AG08396 (cell line): Measurements from ENCODE around the gene MSMP.

Experiments
- DNase-seq: peaks from one replicate; pipeline ENCODE4 v3.0.0; 2012; ENCODE audit warnings: low spot score, mixed read lengths

MSMP gene

GRCh38 chr9:35723426-35723825, 30.6 kb downstream of the MSMP start:
- DNase-seq = no peak

GRCh38 chr9:35719546-35719945, 34.5 kb downstream of the MSMP start:
- no peak for DNase-seq

- no peak for DNase-seq
Observed at GRCh38 chr9:35718721-35719511, 35.2 kb downstream of the MSMP start.

- no peak for DNase-seq
Observed at GRCh38 chr9:35717132-35717870, 36.8 kb downstream of the MSMP start.

GRCh38 chr9:35716230-35716629, 37.8 kb downstream of the MSMP start:
- DNase-seq = no peak

GRCh38 chr9:35714579-35715252, 39.4 kb downstream of the MSMP start:
- DNase-seq = no peak

GRCh38 chr9:35714123-35714522, 40.0 kb downstream of the MSMP start:
- no peak for DNase-seq

- DNase-seq = no peak
Observed at GRCh38 chr9:35713578-35713977, 40.5 kb downstream of the MSMP start.

- no peak for DNase-seq
Observed at GRCh38 chr9:35712762-35713400, 41.2 kb downstream of the MSMP start.

GRCh38 chr9:35711501-35712428, 42.3 kb downstream of the MSMP start:
- DNase-seq = no peak

- DNase-seq = no peak
Observed at GRCh38 chr9:35710818-35711500, 43.1 kb downstream of the MSMP start.

GRCh38 chr9:35708146-35708545, 45.9 kb downstream of the MSMP start:
- DNase-seq = no peak

GRCh38 chr9:35706951-35707350, 47.1 kb downstream of the MSMP start:
- DNase-seq = no peak

GRCh38 chr9:35705836-35706430, 48.1 kb downstream of the MSMP start:
- no peak for DNase-seq

GRCh38 chr9:35705372-35705771, 48.7 kb downstream of the MSMP start:
- DNase-seq = no peak

GRCh38 chr9:35703906-35704672, 50.0 kb downstream of the MSMP start:
- no peak for DNase-seq
